H1 (cell line): ENCODE data around the gene TMEM150B. TPM values are rescaled to one million over a fixed set of nuclear protein-coding genes. Genes with fewer than 3 reads are reported as not detected.

ENCODE experiments used
- EP300 ChIP-seq, 2 experiments: IDR thresholded peaks; 1 replicate in 1 of 2; 2 replicates in 1 of 2; pipeline ENCODE4 v1.6.1; 2011 to 2012; ENCODE audit warnings: low read depth in 2 of 2, low read length in 2 of 2, mild to moderate bottlenecking in 2 of 2, borderline replicate concordance in 1 of 2, inconsistent platforms in 1 of 2, moderate library complexity in 1 of 2
- HDAC2 ChIP-seq, 2 experiments: fragments of 300-600 bp in 1 of 2; sonication (generic) in 1 of 2; IDR thresholded peaks; 2 replicates each; pipeline ENCODE4 v1.6.1; 2011 to 2012; ENCODE audit warnings: low read depth in 2 of 2, low read length in 2 of 2, mild to moderate bottlenecking in 2 of 2, moderate library complexity in 2 of 2, borderline replicate concordance in 1 of 2, inconsistent platforms in 1 of 2
- SUZ12 ChIP-seq: fragments of 200-600 bp; sonication (generic); IDR thresholded peaks from 2 replicates; pipeline ENCODE4 v1.6.1; 2012; ENCODE audit warnings: mild to moderate bottlenecking, inconsistent platforms, low read length, moderate library complexity, mixed read lengths
- ZNF274 ChIP-seq: IDR thresholded peaks from 2 replicates; pipeline ENCODE4 v1.7.0; 2012; ENCODE audit warnings: low read length, borderline replicate concordance; ENCODE audit errors: extremely low read depth
- polyA plus RNA-seq, 7 experiments: library from polyadenylated mRNA; depleted of rRNA in 3 of 7; stranded (reverse) in 5 of 7; unstranded in 2 of 7; fragments of >200 nt in 5 of 7; fragments of 200-250 nt in 2 of 7; gene quantifications; 1 replicate in 5 of 7; 2 replicates in 1 of 7; 4 replicates in 1 of 7; pipeline versions ENCODE4 v1.2.1 to v1.2.3, GENCODE V29; 2011 to 2013; ENCODE audit warnings: missing spikeins in 2 of 7, mixed read lengths in 2 of 7
- total RNA-seq: library from RNA; stranded (reverse); fragmentation: NEBNext Ultra II Directional; extraction: Animal tissue kit (Norgen Biotek cat#: 25700); gene quantifications from 2 replicates; pipeline ENCODE4 v1.2.1, GENCODE V29; 2021

Gene TMEM150B
- total and polyA plus RNA-seq, 2 of the 8 experiments (the other 6 are each of a cell fraction or from before 2014, with no cell fraction given), result 0.41 to 0.91 TPM

- TF ChIP-seq SUZ12 (no peak), EP300 (IDR thresholded peaks at IDR 0.05; ENCODE audit: borderline replicate concordance in 1 of 2, low read depth in 2 of 2, low read length in 2 of 2) (no peak), HDAC2 (IDR thresholded peaks at IDR 0.05; ENCODE audit: borderline replicate concordance in 1 of 2, low read depth in 2 of 2, low read length in 2 of 2) (no peak), ZNF274 (no peak)
Measured at GRCh38 chr19:55269299-55269698, 55.8 kb downstream of the TMEM150B start (continued).
